ENCODE data around the gene EP300.
"Not testable (repeated sequence)": the region's sequence is repeated elsewhere in the genome, so short reads cannot be mapped to it uniquely, and the experiment has no call there.

EP300 gene

GRCh38 chr22:41085842-41086241 is 6.5 kb upstream of the EP300 start:
- DNase-seq = no peak

GRCh38 chr22:41091132-41092022 is 1.0 kb upstream of the EP300 start:
- peak; percentile 89 for DNase-seq

GRCh38 chr22:41092847-41093411 is 537 bp downstream of the EP300 start:
- no peak for DNase-seq

- no peak for DNase-seq
These were observed 1.7 kb downstream of the EP300 start for GRCh38 chr22:41094041-41094593.

GRCh38 chr22:41096391-41096790 is 4.0 kb downstream of the EP300 start:
- no peak for DNase-seq

GRCh38 chr22:41096841-41097240 is 4.4 kb downstream of the EP300 start:
- no peak for DNase-seq

GRCh38 chr22:41099036-41099435 is 6.6 kb downstream of the EP300 start:
- no peak for DNase-seq

- DNase-seq = no peak
These were observed 14.0 kb downstream of the EP300 start for GRCh38 chr22:41106122-41106968.

- DNase-seq = not testable (repeated sequence)
These were observed 14.6 kb downstream of the EP300 start for GRCh38 chr22:41106969-41107325.

GRCh38 chr22:41110968-41111367 is 18.6 kb downstream of the EP300 start:
- no peak for DNase-seq

GRCh38 chr22:41116342-41116741 is 23.9 kb downstream of the EP300 start:
- DNase-seq = no peak

- no peak for DNase-seq
These were observed 25.0 kb downstream of the EP300 start for GRCh38 chr22:41117127-41117965.

GRCh38 chr22:41123151-41123550 is 30.8 kb downstream of the EP300 start:
- DNase-seq = no peak

- no peak for DNase-seq
These were observed 31.7 kb downstream of the EP300 start for GRCh38 chr22:41124086-41124485.

GRCh38 chr22:41127451-41127850 is 35.1 kb downstream of the EP300 start:
- DNase-seq = no peak

- DNase-seq = no peak
These were observed 36.2 kb downstream of the EP300 start for GRCh38 chr22:41128606-41129005.

GRCh38 chr22:41132550-41132949 is 40.2 kb downstream of the EP300 start:
- no peak for DNase-seq

- no peak for DNase-seq
These were observed 48.1 kb downstream of the EP300 start for GRCh38 chr22:41140365-41140957.

GRCh38 chr22:41145921-41146320 is 53.5 kb downstream of the EP300 start:
- DNase-seq = not testable (repeated sequence)

GRCh38 chr22:41146573-41146972 is 54.2 kb downstream of the EP300 start:
- no peak for DNase-seq

- DNase-seq = no peak
These were observed 55.3 kb downstream of the EP300 start for GRCh38 chr22:41147722-41148121.

GRCh38 chr22:41152902-41153301 is 60.5 kb downstream of the EP300 start:
- DNase-seq = no peak
